Stimulated activated CD4-positive, alpha-beta T cell treated with anti-CD3 and anti-CD28 coated beads, Interleukin-1b, Interleukin-23, amount 100 ng/mL, for 4 hours (primary cell): ENCODE results near the gene CCDC170.

ENCODE experiments used
- DNase-seq, 2 donors: peaks; one replicate each; pipeline ENCODE4 v3.0.0-alpha.2; 2020; ENCODE audit warnings: low read depth in 2 of 2

The CCDC170 gene

GRCh38 chr6:151546941-151547659 is 53.3 kb downstream of the CCDC170 start:
- DNase-seq: no peak

- DNase-seq: no peak
Observed at GRCh38 chr6:151548201-151548600, 54.4 kb downstream of the CCDC170 start.

GRCh38 chr6:151549790-151550189 is 56.0 kb downstream of the CCDC170 start:
- DNase-seq: no peak

GRCh38 chr6:151550618-151551017 is 56.8 kb downstream of the CCDC170 start:
- no peak for DNase-seq

- no peak for DNase-seq
Observed at GRCh38 chr6:151551223-151551857, 57.5 kb downstream of the CCDC170 start.

- no peak for DNase-seq
Observed at GRCh38 chr6:151553416-151554165, 59.8 kb downstream of the CCDC170 start.

GRCh38 chr6:151561238-151561637 is 67.4 kb downstream of the CCDC170 start:
- no peak for DNase-seq

GRCh38 chr6:151564654-151565053 is 70.8 kb downstream of the CCDC170 start:
- DNase-seq: no peak

GRCh38 chr6:151565940-151566339 is 72.1 kb downstream of the CCDC170 start:
- DNase-seq: no peak

- no peak for DNase-seq
Observed at GRCh38 chr6:151566557-151566956, 72.7 kb downstream of the CCDC170 start.

- DNase-seq: no peak
Observed at GRCh38 chr6:151576633-151577032, 82.8 kb downstream of the CCDC170 start.

GRCh38 chr6:151577257-151577656 is 83.4 kb downstream of the CCDC170 start:
- no peak for DNase-seq

GRCh38 chr6:151585741-151586140 is 91.9 kb downstream of the CCDC170 start:
- no peak for DNase-seq

- no peak for DNase-seq
Observed at GRCh38 chr6:151589667-151590066, 95.8 kb downstream of the CCDC170 start.

GRCh38 chr6:151590742-151591141 is 96.9 kb downstream of the CCDC170 start:
- DNase-seq: no peak

GRCh38 chr6:151592449-151593159 is 98.8 kb downstream of the CCDC170 start:
- DNase-seq: no peak

- DNase-seq: no peak
Observed at GRCh38 chr6:151609146-151609902, 115.5 kb downstream of the CCDC170 start.

GRCh38 chr6:151610326-151610725 is 116.5 kb downstream of the CCDC170 start:
- DNase-seq: no peak

GRCh38 chr6:151614630-151615029 is 120.8 kb downstream of the CCDC170 start:
- DNase-seq: no peak

- no peak for DNase-seq
Observed at GRCh38 chr6:151616091-151616513, 122.3 kb downstream of the CCDC170 start.

GRCh38 chr6:151616600-151616999 is 122.8 kb downstream of the CCDC170 start:
- DNase-seq: no peak
